ENCODE data around the gene DTD1. TPM values are rescaled to one million over a fixed set of nuclear protein-coding genes. Genes with fewer than 3 reads are reported as not detected.

The DTD1 gene
- total RNA-seq, 4 donors from 2014 or later = 31.0 to 49.8 (median 39.7) TPM

- DNase-seq (ENCODE audit: low spot score in 2 of 2) = no peak
- Histone ChIP-seq H3K4me1 (peaks cover 0 to 2% (median 0%) of the 10 kb centered on the region in 4 donors), H3K36me3 (no peaks in the 10 kb centered on the region), H3K27ac (no peak overlapping the region), H3K9me3 (no peaks in the 10 kb centered on the region), H3K4me3 (no peak overlapping the region), H3K27me3 (no peaks in the 10 kb centered on the region)
- 75 to 92% methylated on average over 2 of the region's 2 CpGs for WGBS, 2 donors
- no peak for TF ChIP-seq EP300 (IDR thresholded peaks at IDR 0.05)
- TF ChIP-seq POLR2A (IDR thresholded peaks at IDR 0.05) = no peak
- TF ChIP-seq, protein P1, sequence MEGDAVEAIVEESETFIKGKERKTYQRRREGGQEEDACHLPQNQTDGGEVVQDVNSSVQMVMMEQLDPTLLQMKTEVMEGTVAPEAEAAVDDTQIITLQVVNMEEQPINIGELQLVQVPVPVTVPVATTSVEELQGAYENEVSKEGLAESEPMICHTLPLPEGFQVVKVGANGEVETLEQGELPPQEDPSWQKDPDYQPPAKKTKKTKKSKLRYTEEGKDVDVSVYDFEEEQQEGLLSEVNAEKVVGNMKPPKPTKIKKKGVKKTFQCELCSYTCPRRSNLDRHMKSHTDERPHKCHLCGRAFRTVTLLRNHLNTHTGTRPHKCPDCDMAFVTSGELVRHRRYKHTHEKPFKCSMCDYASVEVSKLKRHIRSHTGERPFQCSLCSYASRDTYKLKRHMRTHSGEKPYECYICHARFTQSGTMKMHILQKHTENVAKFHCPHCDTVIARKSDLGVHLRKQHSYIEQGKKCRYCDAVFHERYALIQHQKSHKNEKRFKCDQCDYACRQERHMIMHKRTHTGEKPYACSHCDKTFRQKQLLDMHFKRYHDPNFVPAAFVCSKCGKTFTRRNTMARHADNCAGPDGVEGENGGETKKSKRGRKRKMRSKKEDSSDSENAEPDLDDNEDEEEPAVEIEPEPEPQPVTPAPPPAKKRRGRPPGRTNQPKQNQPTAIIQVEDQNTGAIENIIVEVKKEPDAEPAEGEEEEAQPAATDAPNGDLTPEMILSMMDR (IDR thresholded peaks at IDR 0.05) = no peak
These were observed 76.1 kb downstream of the DTD1 start for GRCh38 chr20:18663932-18664331.

DNA sequence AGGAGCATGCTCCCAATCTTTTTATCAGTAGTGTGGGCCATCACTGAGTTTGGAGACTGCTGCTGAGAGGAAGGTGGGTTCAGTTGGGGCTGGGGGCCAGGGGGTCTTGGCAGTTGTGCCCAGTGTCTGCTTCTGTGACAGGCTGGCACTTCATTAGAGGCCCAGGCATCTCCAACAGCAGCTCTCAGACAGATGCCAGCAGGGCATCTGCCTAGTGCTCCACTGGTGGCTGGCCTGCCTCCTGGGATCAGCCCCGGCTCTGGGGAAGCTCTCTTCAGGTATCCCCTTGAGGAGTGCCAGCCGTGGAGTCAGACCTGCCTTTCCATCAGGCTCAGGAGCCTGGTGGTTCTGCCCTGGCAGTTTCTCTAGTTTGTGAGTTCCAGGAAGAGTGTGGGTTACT lies 77.3 kb downstream of the DTD1 start:
- Histone ChIP-seq H3K4me3 (no peak overlapping the region), H3K27ac (no peak overlapping the region), H3K27me3 (no peaks in the 10 kb centered on the region), H3K9me3 (no peaks in the 10 kb centered on the region), H3K36me3 (no peaks in the 10 kb centered on the region), H3K4me1 (peaks cover 0 to 2% (median 0%) of the 10 kb centered on the region in 4 donors)
- TF ChIP-seq POLR2A (IDR thresholded peaks at IDR 0.05) (no peak), EP300 (IDR thresholded peaks at IDR 0.05) (no peak)
- TF ChIP-seq, protein P1 (IDR thresholded peaks at IDR 0.05) = no peak
- WGBS, 2 donors = 91 to 100% methylated on average over 2 of the region's 2 CpGs
- DNase-seq (ENCODE audit: low spot score in 2 of 2) = no peak

- no peak for DNase-seq (ENCODE audit: low spot score in 2 of 2)
- Histone ChIP-seq H3K9me3 (no peaks in the 10 kb centered on the region), H3K4me3 (no peak overlapping the region), H3K27ac (no peak overlapping the region), H3K4me1 (peaks cover 0 to 7% (median 0%) of the 10 kb centered on the region in 4 donors), H3K36me3 (no peaks in the 10 kb centered on the region), H3K27me3 (no peaks in the 10 kb centered on the region)
- TF ChIP-seq POLR2A (IDR thresholded peaks at IDR 0.05) = no peak
- no peak for TF ChIP-seq EP300 (IDR thresholded peaks at IDR 0.05)
- TF ChIP-seq, protein P1 (IDR thresholded peaks at IDR 0.05) = no peak
- WGBS, 2 donors = 59 to 70% methylated on average over 9 of the region's 9 CpGs
These were observed 79.1 kb downstream of the DTD1 start for GRCh38 chr20:18666803-18667415.

DNA sequence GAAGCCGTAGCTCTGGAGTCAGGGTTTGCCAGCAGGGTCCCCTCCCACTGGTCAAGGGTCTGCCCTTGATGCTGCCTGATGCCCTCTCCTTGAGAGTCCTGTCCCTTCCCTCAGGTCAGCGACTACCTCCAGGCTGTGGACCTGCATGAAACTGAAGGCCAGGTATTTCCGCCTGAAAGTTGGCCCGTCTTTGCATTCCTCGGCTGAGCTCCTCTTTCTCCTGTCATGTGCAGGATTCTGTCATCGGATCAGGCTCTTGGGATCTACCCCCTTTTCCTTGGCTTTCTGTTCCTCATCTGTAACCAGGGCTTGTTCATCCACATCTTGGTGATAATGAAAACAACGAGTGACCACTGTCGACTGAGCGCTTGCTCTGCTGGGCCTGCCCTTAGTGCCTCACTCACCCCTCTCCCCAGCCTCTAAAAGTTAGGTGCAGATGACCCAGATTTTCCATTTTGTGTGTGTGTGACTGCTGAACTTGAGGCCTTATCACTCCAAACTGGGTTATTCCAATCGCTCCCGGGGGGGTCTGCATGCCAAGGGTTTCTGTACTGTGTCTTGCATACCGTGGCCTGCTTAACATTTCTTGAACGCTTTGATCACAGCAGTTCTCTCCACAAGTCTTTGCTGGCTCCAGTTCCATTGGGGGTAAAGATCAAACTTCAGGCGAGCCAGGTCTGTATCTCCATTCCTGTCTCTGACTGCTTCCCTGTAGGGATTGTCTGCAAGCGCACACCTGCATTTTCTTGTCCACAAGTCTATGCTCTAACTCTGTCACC lies 81.6 kb downstream of the DTD1 start:
- Histone ChIP-seq H3K4me1 (peaks cover 0 to 7% (median 0%) of the 10 kb centered on the region in 4 donors), H3K27ac (no peak overlapping the region), H3K36me3 (no peaks in the 10 kb centered on the region), H3K9me3 (no peaks in the 10 kb centered on the region), H3K27me3 (no peaks in the 10 kb centered on the region), H3K4me3 (no peak overlapping the region)
- TF ChIP-seq, protein P1 (IDR thresholded peaks at IDR 0.05) = no peak
- no peak for TF ChIP-seq POLR2A (IDR thresholded peaks at IDR 0.05)
- TF ChIP-seq EP300 (IDR thresholded peaks at IDR 0.05) = no peak
- no peak for DNase-seq (ENCODE audit: low spot score in 2 of 2)
- 93 to 96% methylated on average over 15 of the region's 15 CpGs for WGBS, 2 donors

DNA sequence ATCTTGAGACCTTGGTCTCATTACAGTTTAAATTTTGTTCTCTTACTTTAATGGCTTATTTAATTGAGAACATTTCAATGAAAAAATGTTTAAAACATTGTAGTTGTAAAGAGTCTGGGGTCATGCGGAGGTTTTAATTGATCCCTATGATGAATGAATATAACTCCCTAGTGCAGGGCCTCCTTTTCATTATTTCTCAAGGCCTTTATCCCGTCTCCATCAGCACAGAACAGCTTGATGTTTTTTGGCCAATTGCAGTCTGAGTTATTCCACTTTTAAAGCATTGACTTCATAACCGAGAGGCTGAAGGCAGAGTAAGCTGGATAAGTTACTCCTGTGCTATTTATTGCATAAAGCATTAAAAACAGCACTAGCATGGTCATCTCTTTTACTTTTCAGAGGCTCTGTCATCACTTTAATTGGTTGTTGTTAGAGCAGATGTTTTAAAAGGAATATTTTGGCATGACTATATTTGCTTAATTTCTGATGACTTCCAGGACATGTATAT lies 83.4 kb downstream of the DTD1 start:
- WGBS, 2 donors = 79 to 81% methylated on average over 3 of the region's 3 CpGs
- no peak overlapping the region for H3K27ac ChIP-seq
- H3K4me3 ChIP-seq = no peak overlapping the region
- TF ChIP-seq POLR2A (IDR thresholded peaks at IDR 0.05) = no peak
- TF ChIP-seq, protein P1 (IDR thresholded peaks at IDR 0.05) = no peak
- H3K36me3 ChIP-seq = no peaks in the 10 kb centered on the region
- H3K4me1 ChIP-seq = peaks cover 0 to 7% (median 0%) of the 10 kb centered on the region in 4 donors
- no peaks in the 10 kb centered on the region for H3K9me3 ChIP-seq
- DNase-seq (ENCODE audit: low spot score in 2 of 2) = no peak
- no peaks in the 10 kb centered on the region for H3K27me3 ChIP-seq
